Erythroblast (primary cell): ENCODE measurements around the gene ZBTB7C.

ENCODE experiments used
- GATA1 ChIP-seq: IDR thresholded peaks from 2 replicates; pipeline ENCODE4 v1.6.1; 2011; ENCODE audit warnings: low read depth, mild to moderate bottlenecking, control low read depth, low read length, moderate library complexity
- POLR2A ChIP-seq: IDR thresholded peaks from 2 replicates; pipeline ENCODE4 v1.6.1; 2011; ENCODE audit warnings: mild to moderate bottlenecking, low read length

GRCh38 chr18:48057018-48057417 is 352.2 kb downstream of the ZBTB7C start:
- TF ChIP-seq POLR2A (no peak), GATA1 (no peak)
